Stimulated activated CD8-positive, alpha-beta memory T cell treated with anti-CD3 and anti-CD28 coated beads, Interleukin-15, amount 100 ng/mL, for 4 hours (primary cell): Measurements from ENCODE around the gene SUPT4H1.

ENCODE experiments used
- DNase-seq, 2 donors: peaks; one replicate each; pipeline ENCODE4 v3.0.0-alpha.2; 2020; ENCODE audit warnings: low read depth in 2 of 2

The SUPT4H1 gene

DNA sequence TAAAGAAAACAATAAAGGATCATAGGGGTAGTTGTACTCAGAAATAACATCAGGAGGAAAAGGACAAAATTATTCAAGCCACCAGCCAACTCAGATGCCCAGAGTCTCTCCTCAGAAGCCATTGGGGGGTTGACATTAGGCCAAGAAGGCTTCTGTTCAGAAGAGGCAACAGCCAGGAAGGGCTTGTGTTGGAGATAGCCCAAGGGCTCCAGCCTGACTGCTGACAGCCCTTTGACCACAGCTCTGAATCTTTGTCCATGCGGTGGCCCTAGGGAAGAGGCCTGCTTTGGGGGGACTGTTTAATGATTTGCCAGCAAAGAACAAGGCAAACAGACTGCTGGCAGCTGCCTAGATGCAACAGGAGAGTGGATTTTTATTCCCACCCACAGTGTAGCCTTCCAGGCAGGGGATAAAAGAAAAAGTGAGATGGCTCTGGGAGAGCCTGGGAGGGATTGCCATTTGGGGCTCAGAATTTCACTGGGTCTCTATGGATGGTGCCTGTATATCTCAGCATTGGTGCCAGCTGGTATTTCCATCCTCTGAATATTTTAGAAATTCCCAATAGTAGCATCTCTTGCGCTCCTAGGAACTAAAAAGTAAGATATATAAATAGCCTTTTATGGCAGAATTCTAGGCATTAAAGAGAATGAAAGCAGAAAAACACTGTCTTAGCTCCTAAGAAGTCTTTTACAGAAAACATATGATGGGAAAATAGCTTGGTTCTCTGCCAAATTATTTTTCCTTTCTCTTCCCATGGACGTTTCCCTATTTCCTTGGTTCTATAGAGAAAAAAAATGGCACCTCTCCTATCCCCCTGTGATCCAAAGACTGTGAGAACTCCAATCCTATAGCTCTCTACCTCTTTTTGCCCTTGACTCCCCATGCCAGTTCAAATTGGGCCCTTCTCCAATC lies 29.4 kb upstream of the SUPT4H1 start:
- DNase-seq, result no peak

DNA sequence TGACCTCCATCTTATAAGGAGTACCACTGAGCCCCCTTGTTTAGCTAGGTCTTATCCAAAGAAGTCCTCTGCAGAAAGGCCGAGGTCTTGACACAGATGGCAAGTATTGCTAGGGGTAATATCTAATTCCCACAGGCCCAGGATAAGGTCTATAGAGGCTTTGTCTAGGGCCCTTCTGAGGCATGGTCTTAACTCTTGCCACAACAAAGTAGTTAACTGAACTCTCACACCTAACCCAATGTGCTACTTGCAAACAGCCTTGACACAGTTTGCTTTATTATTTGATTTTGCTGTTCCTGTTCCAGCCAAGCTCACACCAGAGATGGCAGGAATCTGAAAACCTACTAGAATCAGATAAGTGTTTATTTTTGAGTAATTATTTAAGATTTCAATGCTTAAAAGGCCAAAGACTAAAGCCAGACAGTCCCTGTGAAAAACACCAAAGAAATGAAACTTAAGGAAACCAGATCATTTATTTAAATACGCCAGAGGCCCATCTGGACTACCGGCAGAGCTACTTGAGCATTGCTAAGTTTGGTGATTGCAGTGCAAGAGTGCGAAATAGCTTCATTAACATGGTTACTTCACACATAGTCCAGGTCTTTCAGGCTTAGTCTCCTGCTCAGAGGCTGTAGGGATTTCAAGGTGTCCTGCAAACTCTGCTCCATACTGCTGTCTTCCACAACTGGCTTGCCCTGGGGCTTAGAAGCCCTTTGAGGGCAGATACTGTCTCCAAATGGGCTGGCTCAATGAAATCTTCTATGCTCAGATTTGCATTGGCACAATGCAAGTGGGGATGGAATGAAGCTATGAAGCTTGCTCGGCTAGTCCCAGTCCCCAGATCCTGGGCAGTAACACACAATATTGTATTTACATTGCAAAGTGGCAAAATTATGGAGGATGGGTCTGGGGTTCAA lies 28.5 kb upstream of the SUPT4H1 start:
- no peak for DNase-seq

DNA sequence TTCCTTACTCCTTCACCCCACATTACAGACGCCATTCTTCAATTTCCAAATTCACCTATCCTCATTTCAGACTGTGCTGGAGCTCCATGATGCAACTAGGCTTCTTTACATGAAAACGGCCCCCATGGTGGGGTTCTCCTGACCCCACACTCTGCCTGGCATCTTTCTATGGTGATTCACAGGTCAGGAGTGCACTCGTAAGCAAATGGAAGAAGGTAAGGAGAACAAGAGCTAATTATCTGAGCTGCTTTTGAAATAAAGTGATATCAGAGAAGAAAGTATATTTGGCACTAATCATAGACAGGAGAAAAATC lies 27.5 kb upstream of the SUPT4H1 start:
- no peak for DNase-seq

DNA sequence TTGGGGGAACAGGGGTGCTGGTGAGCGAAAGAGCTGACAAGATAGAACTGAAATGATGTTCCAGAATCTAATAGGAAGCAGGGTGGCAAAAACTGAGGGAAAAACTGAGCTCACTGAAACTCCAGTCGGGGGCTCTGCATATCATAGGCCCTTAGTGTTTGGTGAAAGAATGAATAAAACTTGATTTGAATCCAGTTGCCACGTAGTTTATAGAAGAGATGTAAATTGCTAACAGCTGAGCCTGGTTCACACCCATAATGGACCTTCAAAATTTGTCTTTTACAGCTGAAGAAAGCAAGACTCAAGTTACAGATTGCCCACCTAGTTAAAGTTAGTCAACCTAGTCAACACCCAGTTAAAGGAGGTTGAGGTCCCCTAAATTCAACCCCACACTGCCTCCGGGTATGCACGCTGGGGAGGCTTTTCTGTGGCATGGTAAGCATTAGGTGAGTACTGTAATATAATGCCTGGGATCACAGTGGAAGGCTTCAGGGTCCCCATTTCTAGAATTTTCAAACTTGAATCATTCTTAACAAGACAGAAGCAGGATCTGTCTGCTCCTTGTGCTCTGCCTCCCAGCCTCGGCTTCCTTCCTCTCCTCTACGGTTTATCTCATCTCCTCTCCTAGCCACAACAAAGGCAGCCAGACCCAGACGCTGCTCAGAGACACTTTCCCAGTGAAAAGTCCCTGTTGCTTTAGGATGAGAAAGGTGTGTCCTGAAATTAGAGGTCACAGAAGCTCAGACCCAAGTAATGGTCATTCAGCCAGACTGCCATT lies 26.9 kb upstream of the SUPT4H1 start:
- DNase-seq, result no peak

DNA sequence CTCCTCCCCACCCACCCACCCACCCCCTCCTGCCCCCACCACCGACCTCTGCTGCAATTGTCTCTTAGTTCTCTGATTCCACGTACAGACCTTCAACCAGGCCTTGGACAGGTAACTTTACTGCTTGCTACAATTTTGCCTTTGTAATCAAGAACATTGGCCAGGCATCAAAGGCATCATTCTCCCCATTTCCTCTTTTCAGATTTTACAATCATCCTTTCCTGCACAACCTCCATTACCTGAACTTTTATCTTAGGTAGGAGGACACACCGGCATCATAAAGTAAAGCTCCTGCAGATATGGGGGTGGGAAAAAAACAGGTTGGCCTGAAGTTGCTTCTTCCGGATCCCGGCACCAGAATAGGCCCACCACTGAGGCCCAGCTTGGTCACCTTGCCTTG lies 25.7 kb upstream of the SUPT4H1 start:
- DNase-seq, result no peak

DNA sequence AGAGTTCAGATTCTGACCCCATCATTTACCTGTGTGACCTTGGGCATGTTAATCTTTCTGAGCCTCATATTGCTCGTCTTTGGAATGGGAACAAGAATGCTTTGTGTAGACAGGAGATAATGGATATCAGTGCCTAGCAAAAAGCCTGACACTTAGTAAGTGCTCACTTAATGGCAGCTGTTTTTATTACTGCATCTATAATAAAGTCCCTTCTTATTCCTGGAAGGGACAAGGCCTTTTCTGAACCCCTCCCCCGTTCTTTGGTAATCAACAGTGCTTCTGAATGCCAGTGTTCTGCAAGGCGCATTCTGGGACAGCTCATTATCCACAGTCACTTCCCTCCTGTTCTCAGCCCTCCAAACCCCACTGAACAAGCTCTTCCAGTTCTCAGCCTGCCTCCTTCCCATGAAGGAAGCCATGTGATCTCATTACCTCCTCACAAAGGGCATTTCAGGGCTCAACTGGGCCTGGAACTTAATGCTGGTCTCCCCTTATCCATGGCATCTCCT lies 25.1 kb upstream of the SUPT4H1 start:
- DNase-seq, result no peak

DNA sequence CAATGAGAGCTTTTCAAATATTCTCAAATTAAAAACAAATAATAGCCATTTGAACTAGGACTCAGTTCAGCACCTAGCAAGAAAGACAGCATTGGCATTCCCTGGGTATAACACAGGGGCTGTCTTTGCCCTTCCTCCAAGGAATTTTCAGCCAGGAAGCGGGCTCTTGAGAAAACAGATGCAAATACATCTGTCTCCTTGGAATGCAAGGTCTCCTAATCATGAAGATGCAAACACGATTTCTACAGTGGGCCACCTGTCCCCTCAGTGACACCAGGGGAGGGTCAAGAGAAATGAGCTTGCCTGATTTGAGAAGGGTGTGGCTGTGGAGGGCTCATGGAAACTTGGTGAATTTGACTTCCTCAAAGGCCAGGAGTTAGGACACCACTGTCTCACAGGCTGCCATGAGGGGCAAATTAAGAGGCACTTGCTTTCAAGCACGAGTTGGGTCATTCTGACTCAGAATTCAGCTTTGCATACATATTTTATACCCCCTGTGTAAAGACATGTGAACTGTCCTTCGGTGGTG lies 24.5 kb upstream of the SUPT4H1 start:
- DNase-seq, result no peak

DNA sequence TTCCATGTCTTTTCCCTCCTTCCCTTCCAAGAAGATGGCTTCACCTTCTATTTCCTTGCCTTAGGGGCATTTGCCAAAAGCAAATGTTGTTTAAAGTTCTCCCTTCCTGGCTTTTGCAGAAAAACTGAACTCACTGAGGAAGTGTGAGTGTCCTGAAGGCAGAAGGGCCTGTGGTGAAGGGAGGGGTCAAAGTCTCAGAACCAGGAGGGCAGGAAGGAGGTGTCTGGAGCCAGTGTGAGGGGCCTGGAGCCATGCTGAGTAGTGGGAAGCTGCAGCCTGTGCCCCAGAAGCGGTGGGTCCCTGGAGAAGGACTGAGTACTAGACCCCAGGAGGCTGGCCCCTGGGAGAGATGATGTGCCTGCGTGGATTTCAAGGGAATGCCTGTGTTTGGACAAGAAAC lies 23.8 kb upstream of the SUPT4H1 start:
- no peak for DNase-seq

DNA sequence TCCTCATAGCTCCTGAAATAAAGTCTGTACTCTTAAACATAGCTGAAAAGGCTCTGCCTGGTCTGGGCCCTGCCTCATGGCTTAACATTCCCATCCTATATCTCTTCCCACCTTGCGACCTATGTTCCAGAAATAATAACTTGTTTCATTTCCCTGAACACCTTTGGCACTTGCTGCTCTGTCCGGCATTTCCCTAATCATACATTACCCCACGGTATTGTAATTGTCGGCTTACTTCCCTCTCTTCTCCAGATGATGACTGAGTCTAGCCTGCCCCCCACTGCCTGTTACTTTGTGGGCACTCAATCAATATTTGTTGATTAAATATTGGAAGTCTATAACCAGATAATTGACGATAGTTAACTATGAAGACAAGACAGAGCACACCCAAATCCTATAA lies 23.3 kb upstream of the SUPT4H1 start:
- DNase-seq, result no peak

DNA sequence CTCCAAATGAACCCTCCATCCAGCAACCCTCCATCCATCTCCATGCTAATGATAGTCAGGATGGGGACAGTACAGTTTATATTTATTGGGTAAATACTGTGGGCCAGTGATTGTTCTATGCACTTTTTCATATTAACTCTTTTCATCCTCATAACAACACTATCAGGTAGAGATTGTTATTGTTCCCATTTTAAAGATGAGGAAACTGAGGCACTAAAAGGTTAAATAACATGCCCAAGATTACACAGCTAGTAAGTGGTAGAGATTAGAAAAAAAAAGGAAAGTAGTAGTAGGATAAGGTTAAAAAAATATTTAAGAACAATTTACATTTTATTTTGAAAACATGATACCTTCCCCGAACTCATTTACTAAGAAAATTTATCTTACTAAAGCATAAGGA lies 21.9 kb upstream of the SUPT4H1 start:
- DNase-seq, result no peak

DNA sequence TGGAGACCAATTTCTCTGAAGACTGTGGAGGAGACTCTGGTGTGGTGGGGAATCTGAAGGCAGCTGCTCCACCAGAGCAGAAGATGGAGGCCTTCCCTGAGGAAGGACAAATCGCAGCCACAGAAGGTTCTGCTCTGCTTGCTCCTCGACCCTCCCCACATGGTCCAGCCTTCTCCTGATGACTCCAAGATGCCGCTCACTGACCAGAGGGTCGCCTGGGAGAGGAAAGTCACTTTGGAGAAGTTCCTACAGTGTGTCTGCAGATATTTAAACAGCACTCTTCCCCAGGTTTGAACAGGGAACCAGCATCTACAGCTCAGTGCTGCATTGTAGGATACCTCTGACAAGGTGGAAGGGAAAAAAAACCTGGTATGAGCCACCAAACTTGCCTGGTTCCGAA lies 21.0 kb upstream of the SUPT4H1 start:
- DNase-seq, result no peak

DNA sequence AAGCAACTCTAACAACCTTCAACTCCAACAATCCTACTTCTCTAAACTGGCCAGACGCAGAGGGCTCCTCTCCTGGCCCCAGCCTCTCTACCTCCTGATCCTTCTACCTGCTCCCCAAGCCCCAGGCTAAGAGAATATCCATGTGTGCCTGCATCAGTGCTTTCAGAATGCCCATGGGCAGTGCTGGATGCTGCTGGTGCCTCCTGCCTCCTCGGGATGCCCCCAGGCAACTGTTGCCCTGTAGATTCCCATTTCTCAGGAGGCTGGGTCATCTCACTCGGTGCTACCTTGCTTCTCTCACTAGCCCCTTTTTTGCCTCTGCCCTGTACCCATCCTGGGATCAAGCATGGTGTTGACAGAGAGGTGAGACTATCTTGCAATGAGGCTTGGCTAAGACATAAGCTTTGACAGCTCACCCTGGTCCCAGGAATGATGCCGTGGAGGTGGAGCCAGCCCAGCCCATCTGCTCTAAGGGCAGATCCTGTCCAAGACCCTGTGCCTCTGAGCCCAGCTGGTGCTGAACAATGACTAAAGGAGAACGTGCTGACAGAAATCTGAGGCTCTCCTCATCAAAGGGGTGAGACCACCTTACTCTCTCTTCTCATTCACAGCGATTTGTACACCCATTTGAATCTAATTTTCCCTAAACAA lies 19.4 kb upstream of the SUPT4H1 start:
- no peak for DNase-seq

DNA sequence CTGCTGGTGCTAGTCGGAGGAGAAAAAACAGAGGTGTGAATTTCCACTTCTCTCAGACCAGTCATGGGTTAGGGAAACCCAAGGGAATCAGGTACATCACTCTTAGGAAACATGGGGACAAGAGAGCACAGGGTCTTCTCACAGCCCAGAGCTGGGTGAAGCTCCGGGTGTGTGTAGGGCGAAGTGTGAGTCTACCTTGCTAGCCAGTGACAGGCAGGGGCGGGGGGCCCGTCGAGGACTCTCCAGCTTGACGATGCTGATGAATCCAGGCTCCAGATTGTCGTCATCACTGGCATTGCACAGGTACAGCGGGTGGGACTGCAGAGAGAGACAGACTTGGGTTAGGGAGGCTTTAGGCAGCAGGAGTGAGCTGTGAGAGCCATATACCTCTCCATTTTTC lies 18.7 kb upstream of the SUPT4H1 start:
- no peak for DNase-seq

DNA sequence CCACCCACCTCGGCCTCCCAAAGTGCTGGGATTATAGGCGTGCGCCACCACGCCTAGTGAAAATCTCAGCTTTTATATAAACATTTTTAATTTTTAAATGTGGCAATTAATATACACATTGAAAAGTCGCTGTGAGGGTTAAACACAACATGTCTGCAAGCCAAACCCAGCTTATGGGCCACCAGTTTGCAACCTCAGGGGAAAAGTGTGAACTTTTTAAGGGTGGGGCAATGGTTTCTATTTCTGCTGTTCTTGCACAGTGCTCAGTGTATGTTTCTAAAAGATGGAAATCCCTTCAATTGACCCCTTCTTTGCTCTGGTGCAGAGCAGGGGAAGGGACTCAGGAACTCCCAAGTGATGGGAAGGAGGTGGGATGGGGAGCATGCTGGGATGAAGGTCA lies 18.3 kb upstream of the SUPT4H1 start:
- DNase-seq, result no peak

DNA sequence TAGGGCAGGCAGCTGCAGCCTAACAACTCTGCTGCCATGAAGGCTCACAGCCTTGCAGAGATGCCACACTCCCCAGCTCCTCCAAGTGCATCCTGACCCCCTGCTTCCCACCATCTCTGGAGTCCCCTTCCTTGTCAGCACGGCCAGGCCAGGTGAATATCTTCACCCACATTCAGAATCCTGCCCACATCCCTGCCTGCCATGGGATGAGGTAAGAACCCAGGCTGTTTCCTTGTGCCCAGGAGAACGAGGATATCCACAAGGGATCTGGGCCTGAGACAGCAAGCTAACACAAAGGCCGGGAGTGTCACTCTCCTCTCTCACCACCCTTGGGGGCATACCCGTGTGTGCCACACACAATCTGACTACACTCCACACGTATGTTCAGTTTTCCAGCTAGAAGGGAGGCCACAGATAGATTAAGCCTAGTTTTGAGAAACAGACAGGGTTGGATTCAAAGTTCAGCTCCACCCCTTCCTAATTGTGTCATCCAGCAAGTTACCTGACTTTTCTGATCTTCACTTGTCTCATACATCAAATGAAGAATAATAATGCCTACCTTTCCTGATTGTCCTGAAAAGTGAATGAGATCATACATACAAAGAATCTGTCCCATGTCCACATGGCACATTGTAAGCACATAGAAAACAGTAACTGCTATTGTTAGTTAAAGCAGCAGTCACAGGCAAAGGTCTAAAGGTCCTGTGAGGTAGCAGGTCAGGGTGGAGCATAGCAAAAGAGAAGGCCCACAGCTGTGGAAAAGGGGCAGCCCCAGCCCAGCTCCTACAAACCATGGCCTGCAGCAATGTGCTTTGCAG lies 17.4 kb upstream of the SUPT4H1 start:
- DNase-seq, result no peak

DNA sequence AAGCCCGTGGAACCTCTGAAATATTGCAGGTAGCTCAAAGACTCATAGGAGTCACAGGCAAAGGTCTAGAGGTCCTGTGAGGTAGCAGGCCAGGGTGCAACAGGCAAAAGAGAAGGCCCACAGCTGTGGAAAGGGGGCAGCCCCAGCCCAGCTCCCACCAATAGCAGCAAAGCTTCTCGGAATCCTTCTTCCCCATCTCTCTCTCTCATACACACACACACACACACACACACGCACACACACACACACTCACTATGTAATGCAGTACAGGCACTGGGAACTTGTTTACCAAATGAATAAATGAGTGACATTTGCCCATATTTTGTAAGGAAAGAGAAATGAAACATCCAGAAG lies 16.8 kb upstream of the SUPT4H1 start:
- DNase-seq, result no peak

DNA sequence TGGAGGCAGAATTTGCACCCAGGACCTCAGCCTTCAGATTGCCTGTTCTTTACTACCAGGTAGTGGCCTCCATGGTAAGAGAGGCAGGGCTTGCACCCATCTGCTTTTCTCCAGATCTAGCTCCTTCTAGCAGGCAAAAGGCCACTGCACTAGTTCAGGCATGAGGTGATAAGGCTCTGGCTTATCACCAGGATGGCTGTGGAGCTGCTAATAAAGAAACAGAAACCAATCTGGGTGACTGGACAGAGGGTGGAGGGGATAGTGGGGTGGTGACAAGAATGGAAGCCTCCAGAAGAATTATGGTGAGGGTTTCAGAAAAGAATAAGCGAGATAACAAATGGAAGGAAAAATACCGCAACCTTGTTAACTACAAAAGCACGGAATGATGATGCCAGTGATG lies 15.5 kb upstream of the SUPT4H1 start:
- DNase-seq, result no peak

DNA sequence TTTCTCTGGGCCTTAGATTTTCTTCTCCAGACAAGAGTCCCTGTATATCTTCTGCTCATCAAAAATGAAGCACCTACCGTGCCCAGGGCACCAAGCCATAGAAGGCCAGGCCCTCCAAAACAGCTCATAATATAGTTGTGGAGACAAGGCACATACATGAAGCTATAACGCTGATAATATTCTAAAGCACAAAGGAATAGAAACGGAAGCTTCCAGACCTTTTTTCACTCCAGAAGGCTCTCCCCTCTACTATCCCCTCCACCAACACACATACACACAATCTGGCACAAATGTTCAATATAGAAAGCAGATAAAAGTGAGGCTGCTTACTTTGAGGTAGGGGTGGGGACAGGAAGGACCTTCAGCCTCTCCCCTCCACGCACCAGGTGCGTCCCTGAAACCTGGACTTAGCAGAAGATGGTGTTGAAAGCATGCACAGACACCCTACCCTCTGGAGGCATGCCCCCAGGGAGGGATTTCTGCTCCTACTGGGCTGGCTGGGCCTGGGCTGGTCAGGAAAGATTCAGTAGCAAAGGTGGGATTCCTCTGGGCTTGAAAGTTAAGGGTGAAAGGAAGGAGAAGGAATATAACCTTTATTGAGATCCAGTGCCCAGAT lies 14.1 kb upstream of the SUPT4H1 start:
- no peak for DNase-seq

DNA sequence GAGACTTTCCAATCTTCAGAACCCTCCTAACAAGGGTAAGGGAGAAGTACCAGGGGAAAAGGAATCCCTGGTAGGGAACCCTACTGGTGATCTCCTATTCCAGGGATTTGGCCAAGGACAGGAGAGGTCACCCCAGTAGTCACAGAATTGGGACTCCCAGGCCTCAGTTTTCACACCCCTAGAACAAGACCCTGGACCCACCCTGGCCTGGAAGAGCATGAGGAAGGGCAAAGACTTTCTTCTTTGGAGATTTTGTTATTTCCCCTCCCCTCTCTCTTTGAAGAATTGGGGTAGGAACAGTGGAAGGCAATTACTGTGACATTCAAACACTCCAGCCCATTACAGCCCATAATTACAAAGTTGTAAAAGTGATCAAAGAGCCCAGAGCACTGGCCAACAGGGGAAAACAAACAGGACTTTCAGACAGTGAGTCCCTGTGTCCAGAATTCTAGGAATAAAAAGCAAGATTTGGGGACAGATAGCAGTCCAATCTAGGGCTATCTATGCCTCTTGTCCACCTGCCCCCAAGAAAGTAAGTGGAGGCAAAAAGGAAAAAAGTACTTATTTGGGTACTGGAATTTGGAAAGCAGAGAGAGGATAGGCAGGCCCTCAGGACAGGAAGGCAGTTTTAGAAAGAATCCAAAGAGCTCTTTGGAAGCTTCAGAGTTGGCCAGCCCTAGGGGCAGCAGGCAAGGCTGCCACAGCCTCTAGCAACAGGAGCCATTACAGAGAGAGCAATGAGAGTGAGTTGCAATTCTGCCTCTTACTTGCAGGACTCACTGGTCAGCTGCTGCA lies 13.4 kb upstream of the SUPT4H1 start:
- DNase-seq, result no peak
